SU-DHL-6 (cell line): ENCODE data around the gene MTREX.

Experiments
- H2AFZ ChIP-seq: fragments of 200-600 bp; sonication (generic); 2 replicates; pipeline ENCODE4 v1.6.1; 2014; ENCODE audit warnings: low read depth, mild to moderate bottlenecking, moderate library complexity, mixed read lengths, antibody characterized with exemption, low read length; ENCODE audit not compliant: severe bottlenecking
- H3F3A ChIP-seq: fragments of 200-600 bp; shearing (Covaris generic); 2 replicates; pipeline ENCODE4 v1.6.0; 2016; ENCODE audit warnings: antibody characterized with exemption, mild to moderate bottlenecking; ENCODE audit not compliant: insufficient read depth
- H3K27ac ChIP-seq: fragments of 200-600 bp; sonication (generic); 2 replicates; pipeline ENCODE4 v1.5.1; 2016; ENCODE audit warnings: low read depth, mild to moderate bottlenecking, low read length, moderate library complexity, mixed read lengths
- H3K27me3 ChIP-seq: fragments of 200-600 bp; sonication (generic), shearing (Covaris generic); 2 replicates; pipeline ENCODE4 v1.6.0; 2014; ENCODE audit warnings: mild to moderate bottlenecking, low read length
- H3K36me3 ChIP-seq: fragments of 200-600 bp; sonication (generic); 2 replicates; pipeline ENCODE4 v1.6.1; 2014; ENCODE audit warnings: mild to moderate bottlenecking, low read length, mixed read lengths
- H3K4me2 ChIP-seq: fragments of 300-600, 200-600 bp; shearing (Covaris generic), sonication (generic); 2 replicates; pipeline ENCODE4 v1.6.0; 2014; ENCODE audit warnings: low read length, low read depth, mild to moderate bottlenecking; ENCODE audit not compliant: poor library complexity, severe bottlenecking
- H3K4me3 ChIP-seq: fragments of 200-600 bp; sonication (generic); 2 replicates; pipeline ENCODE4 v1.5.1; 2014; ENCODE audit warnings: antibody characterized with exemption, low read length, mild to moderate bottlenecking, mixed read lengths; ENCODE audit not compliant: insufficient read depth, poor library complexity, severe bottlenecking
- H3K79me2 ChIP-seq: fragments of 200-600 bp; sonication (generic); 2 replicates; pipeline ENCODE4 v1.6.1; 2014; ENCODE audit warnings: mild to moderate bottlenecking, low read length, moderate library complexity; ENCODE audit not compliant: insufficient read depth
- H3K9ac ChIP-seq: fragments of 200-600 bp; sonication (generic); 2 replicates; pipeline ENCODE4 v1.7.0; 2014; ENCODE audit warnings: mild to moderate bottlenecking, low read length
- H3K9me2 ChIP-seq: fragments of 200-600 bp; sonication (generic); replicated peaks from 2 replicates; pipeline ENCODE4 v1.6.1; 2014; ENCODE audit warnings: low read length; ENCODE audit not compliant: insufficient read depth
- H3K9me3 ChIP-seq: fragments of 200-600 bp; sonication (generic); 2 replicates; pipeline ENCODE4 v1.6.1; 2014; ENCODE audit warnings: low read length, mixed read lengths; ENCODE audit not compliant: insufficient read depth
- H4K20me1 ChIP-seq: fragments of 200-600 bp; sonication (generic); 2 replicates; pipeline ENCODE4 v1.6.1; 2014; ENCODE audit warnings: low read depth, mild to moderate bottlenecking, antibody characterized with exemption, low read length, moderate library complexity, mixed read lengths
- CTCF ChIP-seq: fragments of 200-600 bp; sonication (generic); IDR thresholded peaks from one replicate; pipeline ENCODE4 v1.5.1; 2017; ENCODE audit warnings: antibody characterized with exemption, mild to moderate bottlenecking, low read length, moderate library complexity; ENCODE audit not compliant: insufficient read depth, poor library complexity, severe bottlenecking
- EZH2phosphoT487 ChIP-seq: fragments of 200-600 bp; sonication (generic), shearing (Covaris generic); conservative IDR thresholded peaks from 2 replicates; pipeline ENCODE4 v1.6.1; 2018; ENCODE audit warnings: mild to moderate bottlenecking, antibody characterized with exemption, low read length, moderate library complexity, mixed read lengths

Gene MTREX

GRCh38 chr5:55427157-55427556 is 119.4 kb downstream of the MTREX start:
- Histone ChIP-seq H2AFZ (no peak overlapping the region), H3K4me2 (no peak overlapping the region), H3K9me3 (no peaks in the 10 kb centered on the region), H3K4me3 (no peak overlapping the region), H3K36me3 (peaks cover 25% of the 10 kb centered on the region), H3K27me3 (no peaks in the 10 kb centered on the region), H3K9me2 (no peaks in the 10 kb centered on the region), H3K27ac (no peak overlapping the region), H4K20me1 (no peaks in the 10 kb centered on the region), H3K79me2 (no peaks in the 10 kb centered on the region), H3F3A (no peaks in the 10 kb centered on the region), H3K9ac (no peak overlapping the region)
- no peak for TF ChIP-seq EZH2phosphoT487
- TF ChIP-seq CTCF, result no peak

- Histone ChIP-seq H3K36me3 (peaks cover 15% of the 10 kb centered on the region), H3K9me3 (no peaks in the 10 kb centered on the region)
Observed at GRCh38 chr5:55429221-55429612, 121.4 kb downstream of the MTREX start.

GRCh38 chr5:55429613-55430253 is 121.9 kb downstream of the MTREX start:
- no peaks in the 10 kb centered on the region for H4K20me1 ChIP-seq
- no peak overlapping the region for H3K9ac ChIP-seq
- no peak for TF ChIP-seq CTCF
- H3K9me3 ChIP-seq, result no peaks in the 10 kb centered on the region
- H3K36me3 ChIP-seq, result peaks cover 15% of the 10 kb centered on the region
- no peaks in the 10 kb centered on the region for H3K27me3 ChIP-seq
- no peak overlapping the region for H2AFZ ChIP-seq
- H3K79me2 ChIP-seq, result no peaks in the 10 kb centered on the region
- no peak overlapping the region for H3K4me3 ChIP-seq
- H3F3A ChIP-seq, result no peaks in the 10 kb centered on the region
- no peaks in the 10 kb centered on the region for H3K9me2 ChIP-seq
- H3K27ac ChIP-seq, result no peak overlapping the region
- no peak overlapping the region for H3K4me2 ChIP-seq

More at GRCh38 chr5:55429221-55429612, 121.4 kb downstream of the MTREX start:
- Histone ChIP-seq H3K9me2 (no peaks in the 10 kb centered on the region), H3K27ac (no peak overlapping the region), H4K20me1 (no peaks in the 10 kb centered on the region), H3K27me3 (no peaks in the 10 kb centered on the region), H3K9ac (no peak overlapping the region), H3K79me2 (no peaks in the 10 kb centered on the region), H3K4me2 (no peak overlapping the region), H2AFZ (no peak overlapping the region), H3K4me3 (no peak overlapping the region), H3F3A (no peaks in the 10 kb centered on the region)
- TF ChIP-seq CTCF (no peak), EZH2phosphoT487 (no peak)
